Sigmoid colon (tissue), 4 donors: ENCODE data around the gene OAS3.

Experiments used
- CTCF ChIP-seq, 4 experiments: fragments of 450-650 bp in 3 of 4; fragments of 200-600 bp in 1 of 4; IDR thresholded peaks; one replicate each; pipeline ENCODE4 v1.5.1; 2016 to 2019; ENCODE audit warnings: antibody characterized with exemption in 4 of 4, mild to moderate bottlenecking in 3 of 4, moderate library complexity in 2 of 4
- EP300 ChIP-seq, 4 donors: sonication (generic); formaldehyde crosslinking; IDR thresholded peaks; one replicate each; pipeline ENCODE4 v1.6.1; 2017; ENCODE audit warnings: antibody characterized with exemption in 4 of 4
- POLR2AphosphoS5 ChIP-seq, 4 donors: sonication (generic); formaldehyde crosslinking; IDR thresholded peaks; one replicate each; pipeline ENCODE4 v1.6.1; 2017; ENCODE audit warnings: antibody characterized with exemption in 4 of 4

DNA sequence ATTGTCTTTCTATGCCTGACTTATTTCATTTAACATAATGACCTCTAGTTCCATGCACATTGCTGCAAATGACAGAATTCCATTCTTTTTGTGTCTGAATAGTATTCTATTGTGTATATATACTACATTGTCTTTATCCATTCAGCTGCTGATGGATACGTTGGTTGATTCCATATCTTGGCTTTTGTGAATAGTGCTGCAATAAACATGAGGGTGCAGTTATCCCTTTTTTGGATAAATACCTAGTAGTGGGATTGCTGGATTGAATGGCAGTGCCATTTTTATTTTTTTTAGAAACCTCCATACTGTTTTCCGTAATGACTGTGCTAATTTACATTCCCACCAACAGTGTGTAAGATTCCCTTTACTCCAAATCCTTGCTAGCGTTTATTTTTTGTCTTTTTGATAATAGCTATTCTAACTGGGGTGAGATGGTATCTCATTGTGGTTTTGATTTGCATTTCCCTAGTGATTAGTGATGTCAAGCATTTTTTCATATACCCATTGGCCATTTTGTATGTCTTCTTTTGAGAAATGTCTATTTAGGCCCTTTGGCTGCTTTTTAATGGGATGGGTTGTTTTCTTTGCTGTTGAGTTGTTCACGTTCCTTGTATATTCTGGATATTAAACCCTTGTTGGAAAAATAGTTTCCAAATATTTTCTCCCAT, 42.4 kb downstream of the OAS3 start:
- TF ChIP-seq POLR2AphosphoS5 (IDR thresholded peaks at IDR 0.05) (no peak), CTCF (IDR thresholded peaks at IDR 0.05) (no peak), EP300 (IDR thresholded peaks at IDR 0.05) (no peak)
